Activated T-cell treated with anti-CD3 and anti-CD28 coated beads, Interleukin-2, amount 50 U/mL, for 72 hours (primary cell): Measurements from ENCODE around the gene PDGFRA. TPM values are rescaled to one million over a fixed set of nuclear protein-coding genes. Genes with fewer than 3 reads are reported as not detected.

Experiments
- ATAC-seq, 2 donors: fragments of 150-1000 bp; cut with Tn5 transposase; replicated peaks in 1 of 2; 2 replicates each; pipeline ENCODE4 v1.10.0; 2021; ENCODE audit warnings: moderate library complexity in 2 of 2, mild to moderate bottlenecking in 1 of 2
- DNase-seq, 2 donors: peaks; one replicate each; pipeline ENCODE4 v3.0.0; 2021 to 2022; ENCODE audit warnings: mixed read lengths in 1 of 2
- H3K27ac Mint-ChIP-seq: one replicate; pipeline ENCODE4 v1.8.0; 2022; ENCODE audit warnings: mild to moderate bottlenecking, moderate library complexity, mixed read lengths
- H3K27me3 Mint-ChIP-seq: one replicate; pipeline ENCODE4 v1.8.0; 2022; ENCODE audit warnings: low read depth, mixed read lengths
- H3K36me3 Mint-ChIP-seq, 2 donors: one replicate each; pipeline ENCODE4 v1.8.0; 2022; ENCODE audit warnings: mixed read lengths in 2 of 2, mild to moderate bottlenecking in 1 of 2; ENCODE audit not compliant: insufficient read depth in 2 of 2
- H3K4me1 Mint-ChIP-seq: one replicate; pipeline ENCODE4 v1.8.0; 2022; ENCODE audit warnings: low read depth, mixed read lengths
- H3K4me3 Mint-ChIP-seq, 2 donors: one replicate each; pipeline ENCODE4 v1.8.0; 2022; ENCODE audit warnings: mild to moderate bottlenecking in 2 of 2, mixed read lengths in 2 of 2, moderate library complexity in 2 of 2
- H3K9me3 Mint-ChIP-seq, 2 donors: one replicate each; pipeline ENCODE4 v1.8.0; 2022; ENCODE audit warnings: mixed read lengths in 2 of 2
- total RNA-seq, 2 donors: library from RNA; stranded (reverse); gene quantifications; one replicate each; pipeline ENCODE4 v1.2.3, GENCODE V29; 2022

The PDGFRA gene
- total RNA-seq, 2 donors from 2014 or later = 0.43 TPM; not detected in 1

GRCh38 chr4:54278216-54278615 is 49.1 kb downstream of the PDGFRA start:
- peaks cover 4 to 7% of the 10 kb centered on the region in 2 donors for H3K9me3 Mint-ChIP-seq
- H3K4me3 Mint-ChIP-seq = no peak overlapping the region
- H3K27ac Mint-ChIP-seq = no peak overlapping the region
- H3K36me3 Mint-ChIP-seq = peaks cover 0 to 4% of the 10 kb centered on the region in 2 donors
- peaks cover 33% of the 10 kb centered on the region for H3K27me3 Mint-ChIP-seq
- DNase-seq = no peak
- ATAC-seq = no peak
- H3K4me1 Mint-ChIP-seq = peaks cover 30% of the 10 kb centered on the region

GRCh38 chr4:54281054-54281766 is 52.1 kb downstream of the PDGFRA start:
- H3K27ac Mint-ChIP-seq = no peak overlapping the region
- peaks cover 2 to 9% of the 10 kb centered on the region in 2 donors for H3K36me3 Mint-ChIP-seq
- H3K4me3 Mint-ChIP-seq = no peak overlapping the region
- H3K9me3 Mint-ChIP-seq = peaks cover 9 to 13% of the 10 kb centered on the region in 2 donors
- DNase-seq (no peak), ATAC-seq (no peak)
- H3K4me1 Mint-ChIP-seq = peaks cover 15% of the 10 kb centered on the region
- H3K27me3 Mint-ChIP-seq = peaks cover 19% of the 10 kb centered on the region

- Mint-ChIP-seq H3K9me3 (peaks cover 9 to 13% of the 10 kb centered on the region in 2 donors), H3K4me1 (peaks cover 1% of the 10 kb centered on the region), H3K36me3 (peaks cover 2 to 9% of the 10 kb centered on the region in 2 donors), H3K27me3 (peaks cover 8% of the 10 kb centered on the region), H3K27ac (no peak overlapping the region), H3K4me3 (no peak overlapping the region)
- DNase-seq (no peak), ATAC-seq (no peak)
Measured at GRCh38 chr4:54282837-54283236, 53.7 kb downstream of the PDGFRA start.

- peaks cover under 1 to 3% of the 10 kb centered on the region in 2 donors for H3K9me3 Mint-ChIP-seq
- no peak overlapping the region for H3K27ac Mint-ChIP-seq
- peaks cover 48% of the 10 kb centered on the region for H3K27me3 Mint-ChIP-seq
- H3K36me3 Mint-ChIP-seq = no peaks in the 10 kb centered on the region
- DNase-seq = no peak
- no peak for ATAC-seq
- H3K4me3 Mint-ChIP-seq = no peak overlapping the region
- H3K4me1 Mint-ChIP-seq = no peaks in the 10 kb centered on the region
Measured at GRCh38 chr4:54289316-54289715, 60.2 kb downstream of the PDGFRA start.

GRCh38 chr4:54290980-54291379 is 61.9 kb downstream of the PDGFRA start:
- Mint-ChIP-seq H3K4me1 (no peaks in the 10 kb centered on the region), H3K9me3 (no peaks in the 10 kb centered on the region), H3K27ac (peak overlapping the region; percentile 17), H3K4me3 (no peak overlapping the region), H3K36me3 (no peaks in the 10 kb centered on the region), H3K27me3 (peaks cover 48% of the 10 kb centered on the region)
- DNase-seq = no peak
- ATAC-seq = no peak

GRCh38 chr4:54296548-54297203 is 67.6 kb downstream of the PDGFRA start:
- no peak for DNase-seq
- no peak for ATAC-seq
- Mint-ChIP-seq H3K27me3 (peaks cover 27% of the 10 kb centered on the region), H3K36me3 (peaks cover 0 to 4% of the 10 kb centered on the region in 2 donors), H3K4me1 (no peaks in the 10 kb centered on the region), H3K9me3 (peaks cover 2 to 10% of the 10 kb centered on the region in 2 donors), H3K4me3 (no peak overlapping the region), H3K27ac (no peak overlapping the region)

- H3K4me3 Mint-ChIP-seq = no peak overlapping the region
- no peak overlapping the region for H3K27ac Mint-ChIP-seq
- H3K4me1 Mint-ChIP-seq = no peaks in the 10 kb centered on the region
- no peak for DNase-seq
- H3K27me3 Mint-ChIP-seq = peaks cover 16% of the 10 kb centered on the region
- H3K9me3 Mint-ChIP-seq = peaks cover 5 to 9% of the 10 kb centered on the region in 2 donors
- ATAC-seq = no peak
- peaks cover 5% of the 10 kb centered on the region in 2 donors for H3K36me3 Mint-ChIP-seq
Measured at GRCh38 chr4:54308110-54308509, 79.0 kb downstream of the PDGFRA start.

GRCh38 chr4:54315561-54316538 is 86.8 kb downstream of the PDGFRA start:
- Mint-ChIP-seq H3K36me3 (no peaks in the 10 kb centered on the region), H3K27me3 (peaks cover 22% of the 10 kb centered on the region), H3K9me3 (no peaks in the 10 kb centered on the region), H3K4me1 (peaks cover 21% of the 10 kb centered on the region), H3K4me3 (peak overlapping the region in 1 of 2 donors; percentile 45), H3K27ac (peak overlapping the region; percentile 82)
- DNase-seq (peak; percentile 0 to 7), ATAC-seq (peak; percentile 85 to 89)

GRCh38 chr4:54317690-54318089 is 88.6 kb downstream of the PDGFRA start:
- H3K27me3 Mint-ChIP-seq = peaks cover 15% of the 10 kb centered on the region
- H3K9me3 Mint-ChIP-seq = no peaks in the 10 kb centered on the region
- H3K36me3 Mint-ChIP-seq = no peaks in the 10 kb centered on the region
- peaks cover 21% of the 10 kb centered on the region for H3K4me1 Mint-ChIP-seq
- H3K4me3 Mint-ChIP-seq = no peak overlapping the region
- H3K27ac Mint-ChIP-seq = no peak overlapping the region
- ATAC-seq = no peak
- no peak for DNase-seq

GRCh38 chr4:54318904-54319303 is 89.8 kb downstream of the PDGFRA start:
- H3K4me1 Mint-ChIP-seq = peaks cover 21% of the 10 kb centered on the region
- H3K27me3 Mint-ChIP-seq = peaks cover 9% of the 10 kb centered on the region
- ATAC-seq = no peak
- H3K36me3 Mint-ChIP-seq = no peaks in the 10 kb centered on the region
- no peak overlapping the region for H3K4me3 Mint-ChIP-seq
- H3K9me3 Mint-ChIP-seq = no peaks in the 10 kb centered on the region
- no peak overlapping the region for H3K27ac Mint-ChIP-seq
- DNase-seq = peak; percentile 11 to 35

- Mint-ChIP-seq H3K36me3 (no peaks in the 10 kb centered on the region), H3K27me3 (peaks cover 4% of the 10 kb centered on the region)
- ATAC-seq = no peak
Measured at GRCh38 chr4:54320826-54321685, 92.0 kb downstream of the PDGFRA start.

GRCh38 chr4:54322818-54323417 is 93.8 kb downstream of the PDGFRA start:
- Mint-ChIP-seq H3K4me3 (no peak overlapping the region), H3K9me3 (no peaks in the 10 kb centered on the region), H3K36me3 (no peaks in the 10 kb centered on the region), H3K27ac (no peak overlapping the region), H3K4me1 (no peaks in the 10 kb centered on the region), H3K27me3 (peaks cover 4% of the 10 kb centered on the region)
- DNase-seq (peak; percentile 50 to 58), ATAC-seq (peak; percentile 56 to 73)

More at GRCh38 chr4:54320826-54321685, 92.0 kb downstream of the PDGFRA start:
- peaks cover 4% of the 10 kb centered on the region for H3K4me1 Mint-ChIP-seq
- no peak for DNase-seq
- H3K27ac Mint-ChIP-seq = no peak overlapping the region
- no peaks in the 10 kb centered on the region for H3K9me3 Mint-ChIP-seq
- H3K4me3 Mint-ChIP-seq = no peak overlapping the region
